Kidney (tissue), 14 donors: Measurements from ENCODE around the gene SLC49A3. TPM values are rescaled to one million over a fixed set of nuclear protein-coding genes. Genes with fewer than 3 reads are reported as not detected.
"Not testable (repeated sequence)": the region's sequence is repeated elsewhere in the genome, so short reads cannot be mapped to it uniquely, and the experiment has no call there.

Experiments used
- DNase-seq, 5 donors: peaks; one replicate each; pipeline ENCODE4 v3.0.0-alpha.2; 2013 to 2020
- FAIRE-seq: peaks from 2 replicates; lab custom pipeline; 2012; peaks lifted over from hg19 to GRCh38; lab: Jason Lieb, UNC
- H3K27ac ChIP-seq, 2 donors: one replicate each; pipeline ENCODE4 v1.7.0; 2013; ENCODE audit warnings: low read depth in 2 of 2, low read length in 2 of 2, inconsistent platforms in 1 of 2
- H3K27me3 ChIP-seq: one replicate; pipeline ENCODE4 v1.7.1; 2013; ENCODE audit warnings: low read length, inconsistent platforms; ENCODE audit not compliant: control insufficient read depth, insufficient read depth
- H3K36me3 ChIP-seq, 3 donors: one replicate each; pipeline versions ENCODE4 v1.7.0 to v1.7.1; 2013; ENCODE audit warnings: low read length in 3 of 3, control low read depth in 1 of 3, inconsistent platforms in 1 of 3; ENCODE audit not compliant: insufficient read depth in 3 of 3, control insufficient read depth in 2 of 3
- H3K4me1 ChIP-seq, 3 donors: one replicate each; pipeline versions ENCODE4 v1.7.0 to v1.7.1; 2013; ENCODE audit warnings: low read length in 3 of 3, inconsistent platforms in 1 of 3, low read depth in 1 of 3; ENCODE audit not compliant: control insufficient read depth in 2 of 3, insufficient read depth in 2 of 3
- H3K4me3 ChIP-seq, 3 donors: one replicate each; pipeline versions ENCODE4 v1.7.0 to v1.8.1; 2013; ENCODE audit warnings: low read length in 3 of 3, control low read depth in 1 of 3, inconsistent platforms in 1 of 3
- H3K9ac ChIP-seq, 3 donors: one replicate each; pipeline versions ENCODE4 v1.7.0 to v1.7.1; 2013; ENCODE audit warnings: low read length in 3 of 3, control low read depth in 1 of 3, inconsistent platforms in 1 of 3
- H3K9me3 ChIP-seq, 3 donors: one replicate each; pipeline versions ENCODE4 v1.7.0 to v1.7.1; 2013; ENCODE audit warnings: low read length in 3 of 3, control low read depth in 1 of 3, inconsistent platforms in 1 of 3; ENCODE audit not compliant: control insufficient read depth in 2 of 3, insufficient read depth in 1 of 3
- intact Hi-C: fragments of 100-400 bp; cut with DNase I; formaldehyde crosslinking; loops from one replicate; pipeline ENCODE4 v1.11.1; 2022
- polyA plus RNA-seq: library from polyadenylated mRNA; stranded (reverse); fragments of 350-450 nt; fragmentation: Illumina TruSeq; extraction: RNeasy Lipid Tissue Mini Kit (QIAGEN cat#74804); gene quantifications from one replicate; pipeline ENCODE4 v1.2.3, GENCODE V29; 2014; ENCODE audit warnings: low read depth, low replicate concordance; ENCODE audit not compliant: insufficient read depth
- total RNA-seq: library from RNA; stranded (reverse); fragmentation: NEBNext Ultra II Directional; extraction: Animal tissue kit (Norgen Biotek cat#: 25700); gene quantifications from one replicate; pipeline ENCODE4 v1.2.1, GENCODE V29; 2021
- TF ChIP-seq, protein P1 (sequence below): IDR thresholded peaks from 3 replicates; pipeline ENCODE4 v1.5.1; 2012; ENCODE audit warnings: mild to moderate bottlenecking, moderate library complexity, borderline replicate concordance; ENCODE audit not compliant: insufficient read depth; ENCODE audit errors: extremely low read depth
- donor health status: control.
- donor health status: control.
- donor health status: control.
- donor health status: control.
- donor health status: control.
- donor health status: DM: yes; HTN: yes; CAD: no.
- donor health status: Normal renal cell carcinoma (clear cell type).

Gene SLC49A3
- total and polyA plus RNA-seq, 2 donors from 2014 or later = 12.6 to 18.2 TPM

DNA sequence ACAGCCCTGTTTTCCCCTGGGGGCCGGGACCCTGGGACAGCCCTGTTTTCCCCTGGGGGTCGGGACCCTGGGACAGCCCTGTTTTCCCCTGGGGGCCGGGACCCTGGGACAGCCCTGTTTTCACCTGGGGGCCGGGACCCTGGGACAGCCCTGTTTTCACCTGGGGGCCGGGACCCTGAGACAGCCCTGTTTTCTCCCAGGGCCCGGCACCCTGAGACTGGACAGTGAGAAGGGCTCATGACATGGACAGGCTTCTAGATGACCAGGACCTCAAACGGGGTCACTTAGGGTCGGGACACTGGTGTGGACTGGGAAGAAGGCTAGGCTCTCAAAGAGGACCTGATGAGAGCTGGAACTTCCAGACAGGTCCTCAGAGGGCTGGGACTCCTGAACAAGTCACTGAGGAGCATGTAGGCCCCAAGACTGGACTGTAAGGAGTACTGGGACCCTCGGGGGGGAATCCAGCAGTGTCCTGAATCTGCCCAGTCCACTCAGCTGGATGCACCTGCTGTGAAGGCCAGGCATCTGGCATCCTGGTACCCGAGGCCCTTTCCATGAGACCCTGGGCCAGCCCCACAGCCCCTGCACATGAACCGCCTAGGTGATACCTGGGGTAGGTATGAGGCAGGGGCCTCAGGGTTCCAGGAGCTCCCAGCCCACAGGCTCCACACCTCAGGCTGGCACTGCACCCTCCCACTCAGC is 19.1 kb upstream of the SLC49A3 start:
- intact Hi-C loops = no loop called here
- no peak for DNase-seq
- Histone ChIP-seq H3K4me1 (peaks cover 0 to 25% (median 0%) of the 10 kb centered on the region in 3 donors), H3K27me3 (no peaks in the 10 kb centered on the region), H3K9ac (peak overlapping the region in 1 of 3 donors; percentile 6), H3K36me3 (no peaks in the 10 kb centered on the region), H3K4me3 (peak overlapping the region in 2 of 3 donors; percentile 12 to 21), H3K27ac (no peak overlapping the region), H3K9me3 (no peaks in the 10 kb centered on the region)
- no peak for FAIRE-seq
- TF ChIP-seq, protein P1, sequence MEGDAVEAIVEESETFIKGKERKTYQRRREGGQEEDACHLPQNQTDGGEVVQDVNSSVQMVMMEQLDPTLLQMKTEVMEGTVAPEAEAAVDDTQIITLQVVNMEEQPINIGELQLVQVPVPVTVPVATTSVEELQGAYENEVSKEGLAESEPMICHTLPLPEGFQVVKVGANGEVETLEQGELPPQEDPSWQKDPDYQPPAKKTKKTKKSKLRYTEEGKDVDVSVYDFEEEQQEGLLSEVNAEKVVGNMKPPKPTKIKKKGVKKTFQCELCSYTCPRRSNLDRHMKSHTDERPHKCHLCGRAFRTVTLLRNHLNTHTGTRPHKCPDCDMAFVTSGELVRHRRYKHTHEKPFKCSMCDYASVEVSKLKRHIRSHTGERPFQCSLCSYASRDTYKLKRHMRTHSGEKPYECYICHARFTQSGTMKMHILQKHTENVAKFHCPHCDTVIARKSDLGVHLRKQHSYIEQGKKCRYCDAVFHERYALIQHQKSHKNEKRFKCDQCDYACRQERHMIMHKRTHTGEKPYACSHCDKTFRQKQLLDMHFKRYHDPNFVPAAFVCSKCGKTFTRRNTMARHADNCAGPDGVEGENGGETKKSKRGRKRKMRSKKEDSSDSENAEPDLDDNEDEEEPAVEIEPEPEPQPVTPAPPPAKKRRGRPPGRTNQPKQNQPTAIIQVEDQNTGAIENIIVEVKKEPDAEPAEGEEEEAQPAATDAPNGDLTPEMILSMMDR = no peak

DNA sequence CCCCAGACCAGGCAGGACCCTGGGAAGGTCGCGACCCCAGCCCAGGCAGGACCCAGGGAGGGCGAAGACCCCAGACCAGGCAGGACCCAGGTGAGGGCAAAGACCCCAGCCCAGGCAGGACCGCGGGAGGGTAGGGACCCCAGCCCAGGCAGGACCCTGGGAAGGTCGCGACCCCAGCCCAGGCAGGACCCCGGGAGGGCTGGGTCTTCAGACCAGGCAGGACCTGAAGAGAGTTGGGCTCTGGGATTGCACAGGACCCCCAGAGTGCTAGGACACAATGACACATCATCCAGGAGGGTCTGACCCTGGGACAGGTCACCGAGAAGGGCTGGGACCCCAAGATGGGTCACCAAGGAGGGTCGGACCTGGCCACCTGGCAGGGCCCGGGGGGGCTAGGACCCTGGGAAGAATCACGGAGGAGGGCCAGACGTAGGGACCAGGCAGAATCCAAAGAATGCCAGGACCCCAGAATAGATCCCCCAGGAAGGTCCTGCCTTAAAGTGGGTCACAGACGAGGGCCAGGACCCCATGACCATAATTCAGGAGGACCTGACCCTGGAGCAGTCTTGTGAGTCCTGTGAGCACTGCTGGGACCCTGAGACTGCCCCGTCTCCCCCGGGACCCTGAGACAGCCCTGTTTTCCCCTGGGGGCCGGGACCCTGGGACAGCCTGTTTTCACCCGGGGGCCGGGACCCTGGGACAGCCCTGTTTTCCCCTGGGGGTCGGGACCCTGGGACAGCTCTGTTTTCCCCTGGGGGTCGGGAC is 18.1 kb upstream of the SLC49A3 start:
- Histone ChIP-seq H3K4me1 (peaks cover 0 to 25% (median 0%) of the 10 kb centered on the region in 3 donors), H3K36me3 (no peaks in the 10 kb centered on the region), H3K27me3 (no peaks in the 10 kb centered on the region), H3K4me3 (peak overlapping the region; percentile 6 to 80 (median 47)), H3K9ac (peak overlapping the region in 2 of 3 donors; percentile 29 to 78), H3K9me3 (no peaks in the 10 kb centered on the region), H3K27ac (no peak overlapping the region)
- intact Hi-C loops = no loop called here
- no peak for FAIRE-seq
- peak in 1 of 5 donors; percentile 73 for DNase-seq
- TF ChIP-seq, protein P1 = no peak

DNA sequence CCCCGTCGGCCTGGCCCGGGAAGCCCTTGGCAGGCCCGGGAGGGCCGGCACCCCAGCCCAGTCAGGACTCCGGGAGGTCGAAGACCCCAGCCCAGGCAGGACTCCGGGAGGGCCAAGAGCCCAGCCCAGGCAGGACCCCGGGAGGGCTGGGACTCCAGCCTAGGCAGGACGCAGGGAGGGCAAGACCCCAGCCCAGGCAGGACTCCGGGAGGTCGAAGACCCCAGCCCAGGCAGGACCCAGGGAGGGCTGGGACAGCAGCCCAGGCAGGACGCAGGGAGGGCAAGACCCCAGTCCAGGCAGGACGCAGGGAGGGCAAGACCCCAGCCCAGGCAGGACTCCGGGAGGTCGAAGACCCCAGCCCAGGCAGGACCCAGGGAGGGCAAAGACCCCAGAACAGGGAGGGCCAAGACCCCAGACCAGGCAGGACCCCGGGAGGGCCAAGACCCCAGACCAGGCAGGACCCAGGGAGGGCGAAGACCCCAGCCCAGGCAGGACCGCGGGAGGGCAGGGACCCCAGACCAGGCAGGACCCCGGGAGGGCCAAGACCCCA is 17.2 kb upstream of the SLC49A3 start:
- H3K36me3 ChIP-seq, H3K27me3 ChIP-seq, DNase-seq, intact Hi-C loops, FAIRE-seq, H3K9me3 ChIP-seq: not testable (repeated sequence)
- Histone ChIP-seq H3K9ac (peak overlapping the region; percentile 43 to 94 (median 94)), H3K27ac (peak overlapping the region; percentile 23 to 71), H3K4me3 (peak overlapping the region; percentile 47 to 80 (median 75)), H3K4me1 (peaks cover 0 to 25% (median 0%) of the 10 kb centered on the region in 3 donors)
